AG04449 (cell line): Measurements from ENCODE around the gene NDST3.

Experiments
- CTCF ChIA-PET: fragments of 350-600 bp; formaldehyde crosslinking; extraction: SDS; loops from one replicate; lab custom pipeline; 2021; ENCODE audit warnings: antibody characterized with exemption; lab: Yijun Ruan, JAX
- POLR2A ChIA-PET: fragments of 400-600, 350-600 bp; formaldehyde crosslinking; extraction: SDS; loops from one replicate; lab custom pipeline; 2020; ENCODE audit warnings: antibody characterized with exemption, inconsistent platforms; lab: Yijun Ruan, JAX
- DNase-seq: peaks from one replicate; pipeline ENCODE4 v3.0.0-alpha.2; 2010; ENCODE audit warnings: low read depth, low spot score
- H3K4me3 ChIP-seq: 2 replicates; pipeline ENCODE4 v1.5.1; 2011; ENCODE audit warnings: low read depth, mild to moderate bottlenecking, control low read depth, low read length
- CTCF ChIP-seq: IDR thresholded peaks from one replicate; pipeline ENCODE4 v1.5.1; 2011; ENCODE audit warnings: mild to moderate bottlenecking, moderate library complexity, low read length, control low read depth, inconsistent platforms; ENCODE audit not compliant: insufficient read depth; ENCODE audit errors: missing control alignments

NDST3 gene

GRCh38 chr4:118226311-118227010, 192.2 kb downstream of the NDST3 start:
- CTCF ChIA-PET: interaction anchor here (6.9 kb wide), 1 partner anchor 149 kb away, joined by 99 read pairs; no protein-coding TSS in a partner anchor
- no peak for DNase-seq
- no peak overlapping the region for H3K4me3 ChIP-seq
- POLR2A ChIA-PET: no interaction called here
- no peak for TF ChIP-seq CTCF

- DNase-seq: no peak
- no peak for TF ChIP-seq CTCF
- H3K4me3 ChIP-seq: no peak overlapping the region
- ChIA-PET POLR2A (no interaction called here), CTCF (interaction anchor here (1.1 to 1.6 kb wide), 2 partner anchors 11 to 12 kb away, joined by 5 to 8 read pairs; no protein-coding TSS in a partner anchor)
These were observed 201.4 kb downstream of the NDST3 start for GRCh38 chr4:118235566-118236120.

GRCh38 chr4:118237531-118237930, 203.2 kb downstream of the NDST3 start:
- ChIA-PET POLR2A (no interaction called here), CTCF (no interaction called here)
- DNase-seq: no peak
- no peak overlapping the region for H3K4me3 ChIP-seq
- no peak for TF ChIP-seq CTCF

- DNase-seq: no peak
- H3K4me3 ChIP-seq: no peak overlapping the region
- no peak for TF ChIP-seq CTCF
- ChIA-PET CTCF (no interaction called here), POLR2A (no interaction called here)
These were observed 215.6 kb downstream of the NDST3 start for GRCh38 chr4:118249890-118250289.

GRCh38 chr4:118254368-118254767, 220.1 kb downstream of the NDST3 start:
- H3K4me3 ChIP-seq: no peak overlapping the region
- ChIA-PET POLR2A (no interaction called here), CTCF (no interaction called here)
- no peak for DNase-seq
- TF ChIP-seq CTCF: no peak

- CTCF ChIA-PET: interaction anchor here (1.3 kb wide), 2 partner anchors 12 to 1125 kb away, joined by 3 to 9 read pairs; no protein-coding TSS in a partner anchor
- POLR2A ChIA-PET: no interaction called here
- no peak for DNase-seq
- H3K4me3 ChIP-seq: no peak overlapping the region
- TF ChIP-seq CTCF: no peak
These were observed 224.8 kb downstream of the NDST3 start for GRCh38 chr4:118259111-118259510.
